Germinal center (tissue), 1 donor: ENCODE measurements around the gene SCAND1.
"Not testable (repeated sequence)": the region's sequence is repeated elsewhere in the genome, so short reads cannot be mapped to it uniquely, and the experiment has no call there.

ENCODE experiments used
- DNase-seq: peaks from one replicate; pipeline ENCODE4 v3.0.0; 2012; ENCODE audit warnings: mixed read lengths, low spot score

SCAND1 gene

DNA sequence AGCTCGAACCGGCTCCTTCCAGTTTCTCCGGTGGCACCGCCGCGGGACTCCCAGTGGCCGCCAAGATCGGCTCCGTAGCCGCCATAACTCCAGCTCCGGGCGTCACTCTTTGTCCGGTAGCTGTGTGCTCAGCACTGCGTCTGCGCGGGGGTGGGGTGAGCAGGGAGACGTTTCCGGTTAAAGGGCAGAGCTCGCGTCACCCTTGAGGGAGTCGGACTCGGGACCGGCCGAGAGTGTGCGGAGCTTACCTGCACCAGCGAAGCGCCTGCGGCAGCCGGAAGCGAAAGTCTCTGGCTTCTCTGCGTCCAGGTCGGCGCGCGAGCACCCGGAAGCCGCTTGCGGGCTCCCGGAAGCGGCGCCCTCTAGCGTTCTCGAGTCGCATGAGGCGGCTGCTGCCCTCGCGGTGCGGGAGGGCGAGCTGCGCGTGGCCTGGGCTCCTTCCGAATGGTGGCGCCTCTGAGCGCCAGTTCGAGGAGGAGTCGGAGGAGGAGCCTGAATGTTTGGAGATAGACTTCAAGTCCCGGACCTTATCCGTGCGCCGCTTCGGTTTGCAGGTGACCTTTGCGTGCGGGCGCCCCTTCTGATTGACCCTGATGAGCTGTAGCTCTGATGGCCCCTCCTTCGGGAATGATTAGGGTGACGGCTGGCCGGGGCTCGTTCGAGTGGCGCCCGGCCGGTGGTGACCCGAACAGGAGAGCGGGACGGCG, at the start of gene SCAND1:
TSS of gene SCAND1 (minus strand) at position 303 of the 707 bp plus-strand sequence. CDS start at position 85, 218 bp downstream.
- DNase-seq: peak; percentile 95

DNA sequence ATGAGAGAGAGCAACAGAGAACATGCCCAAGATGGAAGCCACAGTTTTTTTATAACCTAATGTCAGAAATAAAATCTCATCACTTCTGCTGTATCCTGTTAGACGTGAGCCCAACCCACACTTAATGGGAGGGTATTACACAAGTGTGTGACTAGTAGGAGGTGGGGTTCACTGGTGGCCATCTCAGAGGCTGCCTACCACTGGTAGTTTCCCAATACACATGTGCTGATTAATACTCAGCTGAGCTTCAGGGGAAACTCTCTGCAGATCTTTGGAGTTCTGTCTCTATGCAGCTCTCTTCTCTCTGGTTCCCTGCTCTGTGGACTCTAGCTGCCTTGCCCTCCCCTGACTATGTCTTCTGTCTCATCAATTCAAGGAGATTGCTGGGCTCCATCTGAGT, 49.7 kb upstream of the SCAND1 start:
- no peak for DNase-seq

DNA sequence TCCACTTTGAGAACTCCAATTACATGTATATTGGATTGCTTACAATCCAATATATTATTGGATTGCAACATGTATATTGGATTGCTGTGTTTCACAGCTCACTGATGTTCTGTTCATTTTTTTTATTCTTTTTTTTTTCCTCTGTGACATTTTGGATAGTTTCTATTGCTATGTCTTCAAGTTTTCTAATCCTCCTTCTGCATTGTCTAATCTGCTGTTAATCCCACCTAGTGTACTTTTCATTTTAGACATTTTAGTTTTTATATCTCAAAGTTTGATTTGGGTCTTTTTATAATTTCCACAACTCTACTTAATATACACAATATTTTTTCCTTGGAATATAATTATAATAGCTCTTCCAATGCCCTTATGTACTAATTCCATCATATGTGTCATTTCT, 48.6 kb upstream of the SCAND1 start:
- no peak for DNase-seq

DNA sequence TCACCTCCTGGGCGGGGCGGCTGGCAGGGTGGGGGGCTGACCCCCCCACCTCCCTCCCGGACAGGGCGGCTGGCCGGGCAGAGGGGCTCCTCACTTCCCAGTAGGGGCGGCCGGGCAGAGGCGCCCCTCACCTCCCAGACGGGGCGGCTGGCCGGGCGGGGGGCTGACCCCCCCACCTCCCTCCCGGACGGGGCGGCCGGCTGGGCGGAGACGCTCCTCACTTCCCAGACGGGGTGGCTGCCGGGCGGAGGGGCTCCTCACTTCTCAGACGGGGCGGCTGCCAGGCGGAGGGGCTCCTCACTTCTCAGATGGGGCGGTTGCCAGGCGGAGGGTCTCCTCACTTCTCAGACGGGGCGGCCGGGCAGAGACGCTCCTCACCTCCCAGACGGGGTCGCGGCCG, 47.0 kb upstream of the SCAND1 start:
- DNase-seq: not testable (repeated sequence)

DNA sequence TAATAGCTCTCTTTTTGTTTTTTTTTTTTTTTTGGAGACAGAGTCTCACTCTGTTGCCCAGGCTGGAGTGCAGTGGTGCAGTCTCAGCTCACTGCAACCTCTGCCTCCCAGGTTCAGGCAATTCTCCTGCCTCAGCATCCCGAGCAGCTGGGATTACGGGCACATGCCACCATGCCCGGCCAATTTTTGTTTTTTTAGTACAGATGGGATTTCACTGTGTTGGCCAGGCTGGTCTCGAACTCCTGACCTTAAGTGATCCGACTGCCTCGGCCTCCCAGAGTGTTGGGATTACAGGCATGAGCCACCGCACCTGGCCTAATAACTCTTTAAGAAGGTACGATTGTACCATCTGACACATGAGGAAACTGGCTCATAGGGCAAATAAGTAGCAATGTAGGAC, 42.2 kb upstream of the SCAND1 start:
- not testable (repeated sequence) for DNase-seq

DNA sequence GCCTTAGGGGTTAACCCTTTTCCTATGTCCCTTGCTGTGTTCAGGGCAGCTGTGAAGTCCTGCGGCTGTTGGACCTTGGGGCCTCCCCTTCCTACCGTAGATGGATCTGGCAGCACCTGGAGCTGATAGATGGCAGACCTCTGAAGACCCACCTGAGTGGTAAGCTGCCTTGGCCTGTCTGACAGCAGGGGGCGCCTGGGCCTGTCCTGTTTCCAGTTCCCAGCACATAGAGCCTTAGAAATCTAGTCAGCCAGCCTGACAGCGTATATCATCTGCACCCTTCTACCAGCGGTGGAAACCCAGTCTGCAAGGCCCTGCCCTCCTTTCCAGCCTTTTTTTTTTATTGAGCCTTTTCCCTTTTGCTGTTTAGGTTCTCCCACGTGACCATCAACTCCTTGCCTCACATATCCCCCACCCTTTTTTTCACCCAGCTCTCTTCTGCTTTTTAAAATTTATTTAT, 40.7 kb upstream of the SCAND1 start:
- DNase-seq: peak; percentile 73

DNA sequence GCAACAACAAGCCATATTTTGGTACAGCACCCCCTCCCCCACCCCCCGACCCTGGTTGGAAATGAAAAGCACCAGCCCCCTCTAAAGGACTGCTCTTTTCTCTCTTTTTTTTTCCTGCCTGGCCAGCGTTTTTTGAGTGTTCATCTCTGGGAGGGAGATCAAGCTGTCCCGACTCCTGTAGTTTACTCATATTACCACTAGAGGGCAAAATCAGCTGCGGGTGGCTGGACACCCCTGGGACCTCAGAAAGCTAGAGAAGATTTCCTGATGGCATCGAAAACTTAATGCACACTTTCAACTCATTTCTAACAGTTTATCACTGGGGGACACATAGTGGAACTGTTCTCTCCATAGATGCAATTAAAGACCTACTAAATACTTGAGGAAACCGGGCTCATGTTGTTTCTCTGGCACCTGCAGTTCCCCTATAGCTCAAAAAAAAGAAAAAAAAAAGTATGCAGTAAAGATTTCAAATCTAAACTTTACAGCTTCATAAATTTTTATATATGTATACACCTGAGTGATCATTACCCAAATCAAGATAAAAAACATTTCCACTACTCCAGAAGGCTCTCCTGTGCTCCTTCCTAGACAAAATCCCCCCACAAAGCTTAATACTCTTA, 38.5 kb upstream of the SCAND1 start:
- peak; percentile 83 for DNase-seq

DNA sequence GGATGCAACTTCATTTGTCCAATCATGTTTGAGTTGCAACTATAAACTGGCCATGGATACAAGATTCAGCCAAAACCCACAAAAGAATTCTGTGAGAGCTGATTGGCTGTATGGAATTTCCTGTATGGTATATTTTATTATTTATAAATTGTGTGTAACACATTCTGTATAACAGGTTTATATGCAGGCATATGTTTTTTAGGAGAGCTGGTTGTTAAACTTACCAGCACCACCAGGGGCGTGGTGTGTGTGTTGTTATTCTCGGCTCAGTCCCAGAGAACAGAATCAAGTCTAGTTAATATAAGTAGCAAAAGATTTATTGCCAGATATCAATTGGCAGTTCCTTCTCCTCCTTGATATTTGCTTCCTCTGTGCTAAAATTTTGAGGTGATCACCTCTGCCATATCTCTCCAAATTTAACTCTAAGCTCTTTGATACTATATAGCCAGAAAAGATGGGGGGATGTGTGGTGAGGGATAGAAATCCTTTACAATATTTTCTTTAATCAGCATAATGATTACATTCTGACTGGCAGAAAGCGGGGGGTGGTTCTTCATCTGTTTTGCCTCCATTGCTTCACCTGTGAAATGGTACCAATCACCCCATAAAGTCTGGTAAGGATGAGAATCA, 37.0 kb upstream of the SCAND1 start:
- DNase-seq: peak; percentile 41

DNA sequence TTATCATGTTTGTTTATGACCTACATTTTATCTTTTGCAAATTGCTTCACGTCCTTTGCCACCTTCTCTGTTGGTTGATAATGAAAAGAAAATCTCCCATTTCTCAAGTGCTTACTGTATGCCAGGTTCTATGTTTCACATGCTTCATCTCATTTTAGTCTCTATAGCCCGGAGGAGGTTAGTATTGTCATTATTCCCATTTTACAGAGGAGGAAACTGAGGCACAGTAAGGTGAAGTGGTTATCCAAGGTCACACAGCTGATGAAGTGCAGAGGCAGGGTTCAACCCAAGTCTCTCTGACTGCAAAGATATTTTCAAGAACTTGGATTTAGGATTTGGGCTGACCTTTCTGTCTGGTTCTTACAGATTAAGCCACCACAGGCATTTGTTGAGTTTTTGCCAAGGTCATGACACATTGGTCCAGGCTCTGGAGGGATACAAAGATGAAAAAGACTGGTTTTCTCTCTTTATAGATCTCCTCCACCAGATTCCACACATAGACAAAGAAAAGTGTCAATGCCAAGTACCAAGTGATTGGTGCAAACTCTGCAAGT, 34.7 kb upstream of the SCAND1 start:
- no peak for DNase-seq

DNA sequence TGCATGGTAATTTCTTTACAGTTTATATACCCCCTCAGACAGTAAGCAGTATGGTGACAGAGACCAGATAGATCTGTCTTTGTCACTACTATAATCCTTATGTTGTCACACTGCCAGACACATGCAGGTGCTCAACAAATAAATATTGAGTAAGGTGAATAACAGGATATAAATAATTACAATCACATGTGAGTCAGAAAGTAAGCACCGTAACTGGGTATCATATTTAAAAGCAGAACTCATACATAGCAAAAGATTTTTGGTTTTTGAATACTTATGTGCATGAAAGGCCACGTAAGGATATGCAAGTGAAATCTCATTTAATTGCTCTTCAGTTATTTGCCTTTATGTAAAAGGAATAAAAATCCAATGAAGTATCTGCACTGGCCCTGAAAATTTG, 31.5 kb upstream of the SCAND1 start:
- DNase-seq: no peak

DNA sequence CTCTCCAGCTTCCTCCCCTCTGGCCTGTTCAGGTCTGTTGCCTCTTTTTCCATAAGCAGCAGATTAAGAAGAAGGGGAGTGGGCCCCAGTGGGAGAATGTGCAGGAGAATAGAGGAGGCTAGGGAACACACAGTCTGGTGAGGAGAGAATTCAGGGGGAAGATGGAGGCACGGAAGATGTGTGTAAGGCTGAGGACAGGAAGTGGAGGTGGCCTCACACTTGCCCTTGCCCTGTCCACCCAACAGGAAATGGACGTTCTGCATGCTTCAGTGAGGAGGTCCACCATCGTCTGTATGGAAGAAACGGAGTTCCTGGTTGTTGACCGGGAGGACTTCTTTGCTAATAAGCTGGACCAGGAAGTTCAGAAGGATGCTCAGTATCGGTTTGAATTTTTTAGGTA, 30.1 kb upstream of the SCAND1 start:
- no peak for DNase-seq

DNA sequence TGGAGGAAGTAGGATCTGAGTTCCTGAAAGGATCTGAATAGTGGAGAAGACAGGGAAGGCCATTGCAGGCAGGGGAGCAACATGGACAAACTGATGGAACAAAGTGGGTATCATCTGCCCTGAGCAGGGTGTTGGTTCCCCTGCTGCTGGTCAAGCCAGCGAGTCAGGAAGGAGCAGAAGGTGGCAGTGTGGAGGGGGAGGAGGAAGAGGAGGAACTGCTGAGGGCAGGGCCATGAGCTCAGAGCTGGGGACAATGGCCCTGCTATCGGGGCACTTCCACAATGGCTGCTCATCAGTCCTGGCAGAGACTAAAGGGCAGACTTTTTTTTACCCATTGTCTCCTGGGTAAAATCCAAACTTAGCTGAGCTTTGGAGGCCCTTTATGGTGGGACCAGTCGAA, 27.7 kb upstream of the SCAND1 start:
- no peak for DNase-seq

DNA sequence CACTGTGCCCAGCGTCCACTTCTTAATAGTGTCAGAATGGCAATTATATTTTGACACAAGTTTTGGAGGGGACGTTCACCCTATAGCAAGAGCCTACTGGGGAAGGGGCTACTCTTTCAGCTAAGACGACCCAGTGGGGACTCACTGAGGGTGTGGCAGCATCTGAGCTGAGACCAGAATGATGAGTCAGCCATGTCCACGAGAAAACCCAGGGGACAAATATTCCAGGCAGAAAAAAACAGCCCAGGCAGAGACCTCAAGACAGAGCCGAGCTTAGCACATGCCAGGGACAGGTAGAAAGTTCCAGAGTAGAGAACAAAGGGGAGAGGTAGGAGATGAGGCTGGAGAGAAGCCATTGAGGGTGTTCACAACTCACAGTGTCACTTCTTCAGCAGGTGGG, 25.2 kb upstream of the SCAND1 start:
- DNase-seq: no peak

DNA sequence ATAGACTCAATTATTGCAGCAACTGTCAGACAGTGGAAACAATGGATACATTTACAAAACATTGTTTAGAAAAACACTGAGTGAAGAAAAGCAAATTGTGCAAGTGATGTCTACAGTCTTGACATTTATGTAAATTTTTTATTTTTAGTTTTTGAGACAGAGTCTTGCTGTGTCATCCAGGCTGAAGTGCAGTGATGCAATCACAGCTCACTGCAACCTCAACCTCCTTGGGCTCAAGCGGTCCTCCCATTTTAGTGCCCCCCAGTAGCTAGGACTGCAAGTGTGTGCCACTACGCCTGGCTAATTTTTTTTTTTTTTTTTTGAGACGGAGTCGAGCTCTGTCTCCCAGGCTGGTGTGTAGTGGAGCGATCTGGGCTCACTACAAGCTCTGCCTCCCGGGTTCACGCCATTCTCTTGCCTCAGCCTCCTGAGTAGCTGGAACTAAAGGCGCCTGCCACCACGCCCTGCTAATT, 23.8 kb upstream of the SCAND1 start:
- no peak for DNase-seq

DNA sequence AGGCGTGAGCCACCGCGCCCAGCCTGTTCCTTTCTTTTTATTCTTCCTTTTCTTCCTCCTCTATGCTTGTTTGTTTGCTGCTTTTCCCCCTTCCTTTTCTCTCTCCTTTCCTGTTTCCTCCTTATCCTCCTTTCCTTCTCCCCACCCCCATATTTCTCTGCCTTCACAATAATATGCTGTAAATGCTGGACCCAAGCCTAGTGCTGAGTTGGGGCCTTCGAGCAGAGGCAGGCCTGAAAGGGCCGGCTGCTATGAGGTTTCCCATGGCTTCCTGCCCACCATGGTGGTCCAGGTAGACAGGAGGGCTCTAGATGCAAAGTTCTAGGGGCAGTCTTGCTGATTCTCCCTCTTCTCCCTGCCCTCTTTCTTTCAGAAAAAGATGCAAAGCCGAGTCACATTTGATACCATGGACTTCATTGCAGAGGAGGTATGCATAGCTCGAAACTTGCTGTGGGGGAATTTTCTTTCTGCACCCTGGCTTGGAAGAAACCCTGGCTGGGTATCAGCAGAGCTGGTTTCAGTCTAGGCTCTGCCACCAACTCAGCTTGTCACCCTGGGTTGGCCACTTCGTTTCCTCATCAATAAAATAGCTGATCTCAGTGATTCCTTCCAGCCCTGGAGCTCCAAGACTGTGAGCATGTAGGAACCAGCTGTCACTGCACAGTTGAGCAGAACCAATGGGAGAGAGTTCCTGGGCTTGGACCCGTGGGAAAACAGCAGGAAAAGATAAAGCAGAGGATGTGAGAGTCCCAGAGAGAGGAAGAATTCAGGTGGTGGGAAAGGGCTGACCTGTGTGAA, 21.5 kb upstream of the SCAND1 start:
- no peak for DNase-seq

DNA sequence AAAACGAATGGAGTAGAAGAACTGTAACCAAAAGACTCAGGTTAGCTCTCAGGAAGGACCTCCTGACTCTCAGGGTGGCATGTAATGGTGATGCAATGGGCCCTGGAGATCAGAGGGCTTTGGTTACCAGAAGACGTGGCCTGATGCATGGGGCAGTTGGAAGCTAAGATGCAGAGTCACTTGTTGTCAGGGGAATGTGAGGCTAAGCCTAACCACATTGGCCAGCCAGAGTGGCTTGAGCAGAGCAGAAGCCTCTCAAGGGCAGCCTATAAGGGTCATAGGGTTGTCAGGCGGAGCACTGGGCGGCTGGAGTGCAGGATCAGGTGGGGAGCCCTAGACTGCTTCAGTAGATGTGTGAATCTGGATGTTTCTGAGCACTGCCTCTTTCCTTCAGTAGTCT, 20.0 kb upstream of the SCAND1 start:
- no peak for DNase-seq

DNA sequence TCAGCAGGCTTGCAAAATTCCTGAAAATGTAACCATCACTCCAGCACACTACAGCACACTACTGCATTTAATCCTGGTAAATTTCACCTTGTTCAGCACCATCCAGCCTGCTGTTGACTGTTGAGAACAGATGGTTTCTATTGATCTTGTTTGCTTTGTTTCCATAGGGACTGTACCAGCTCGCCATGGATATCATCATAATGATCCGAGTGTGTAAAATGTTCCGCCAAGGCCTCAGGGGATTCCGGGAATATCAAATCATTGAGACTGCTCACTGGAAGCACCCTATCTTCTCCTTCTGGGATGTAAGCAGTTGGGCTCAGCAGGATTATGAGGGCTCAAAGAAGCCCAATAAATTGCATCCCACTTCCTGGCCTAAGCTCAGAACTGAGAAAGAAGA, 18.2 kb upstream of the SCAND1 start:
- no peak for DNase-seq

DNA sequence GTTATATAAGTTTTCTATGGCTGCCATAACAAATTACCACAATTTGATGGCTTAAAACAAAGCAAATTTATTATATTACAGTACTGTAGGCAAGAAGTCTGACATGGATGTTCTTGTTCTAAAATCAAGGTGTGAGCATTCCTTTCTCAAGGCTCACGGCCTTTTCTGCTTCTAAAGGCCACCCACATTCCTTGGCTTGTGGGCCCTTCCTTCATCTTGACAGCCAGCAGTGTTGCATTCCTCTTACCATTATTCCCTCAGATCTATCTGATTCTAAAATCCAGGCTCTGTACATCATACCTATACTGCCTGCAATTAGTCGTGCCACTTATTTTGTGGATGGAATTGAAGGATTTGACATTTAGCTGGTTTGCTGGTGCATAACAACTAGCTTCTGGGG, 17.7 kb upstream of the SCAND1 start:
- DNase-seq: no peak

DNA sequence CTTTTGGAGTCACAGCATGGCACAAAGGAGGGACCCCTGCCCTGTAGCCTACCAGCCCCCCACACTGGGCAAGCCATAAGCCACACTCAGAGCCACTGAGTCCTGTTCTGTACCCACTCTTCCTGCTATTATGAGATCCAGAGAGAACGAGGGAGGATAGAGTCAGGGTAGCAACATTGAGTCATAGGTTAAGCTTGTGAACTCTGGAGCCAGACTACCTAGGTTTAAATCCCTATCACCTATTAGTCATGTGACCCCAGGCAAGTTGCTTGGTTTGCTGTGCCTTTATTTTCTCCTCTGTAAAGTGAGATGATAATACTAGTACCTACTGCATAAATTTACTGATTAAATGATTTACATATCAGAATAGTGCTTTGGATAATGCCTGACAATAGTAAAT, 14.6 kb upstream of the SCAND1 start:
- no peak for DNase-seq

DNA sequence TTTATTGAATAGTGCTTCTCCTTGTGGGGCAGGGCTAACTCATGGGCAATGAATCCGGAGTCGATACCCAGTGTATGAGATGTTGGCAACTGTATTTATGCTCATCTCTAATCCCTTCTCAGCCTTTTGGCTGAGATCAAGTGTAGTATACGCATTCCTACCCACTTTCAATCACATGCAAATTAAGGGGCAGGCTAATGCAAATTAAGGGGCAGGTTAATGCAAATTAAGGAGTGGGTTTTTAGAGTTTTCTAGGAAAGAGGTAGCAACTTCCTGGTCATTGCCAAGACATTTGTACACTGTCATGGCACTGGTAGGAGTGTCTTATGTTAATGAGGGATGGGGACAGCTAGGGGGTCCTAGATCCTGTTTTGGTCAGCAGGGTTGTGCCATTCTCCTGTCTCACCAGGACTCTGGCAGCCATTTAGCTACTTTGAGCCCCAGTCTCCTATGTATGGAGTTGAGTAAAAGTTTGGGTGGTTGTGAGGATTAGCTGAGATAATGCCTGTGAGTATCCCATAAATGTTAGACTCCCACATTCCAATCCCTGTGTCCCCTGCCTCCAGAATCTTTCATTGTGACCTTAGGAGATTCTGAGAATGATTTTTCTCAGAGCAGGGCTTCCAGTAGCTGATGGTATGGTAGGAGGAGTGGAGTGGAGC, 13.8 kb upstream of the SCAND1 start, which contains the start of gene CNBD2:
TSS of gene CNBD2 (plus strand) at position 612 of the 662 bp plus-strand sequence. CDS start 173 bp downstream, outside the sequence.
- no peak for DNase-seq

DNA sequence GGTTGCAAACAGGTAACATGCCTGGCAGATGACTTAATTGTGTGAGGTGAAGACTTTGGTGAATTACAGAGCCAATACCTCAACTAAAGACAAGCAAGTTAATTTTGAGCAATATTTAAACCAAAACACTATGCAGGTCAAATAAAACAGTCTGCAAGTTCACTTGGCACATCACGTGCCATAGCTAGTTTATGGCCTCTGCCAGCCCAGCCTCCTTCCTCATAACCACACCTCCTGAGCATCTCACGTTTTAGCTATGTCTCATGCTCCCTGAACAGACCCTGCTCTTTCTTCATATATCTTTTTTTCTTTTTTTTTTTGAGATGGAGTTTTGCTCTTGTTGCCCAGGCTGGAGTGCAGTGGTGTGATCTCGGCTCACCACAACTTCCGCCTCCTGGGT, 9.6 kb upstream of the SCAND1 start:
- no peak for DNase-seq
